H1 (cell line): ENCODE results near the gene MARCHF3. TPM values are rescaled to one million over a fixed set of nuclear protein-coding genes. Genes with fewer than 3 reads are reported as not detected.

Experiments
- ATF3 ChIP-seq: IDR thresholded peaks from 2 replicates; pipeline ENCODE4 v1.6.1; 2011; ENCODE audit warnings: low read depth, mild to moderate bottlenecking, low read length; ENCODE audit not compliant: insufficient read depth
- BCL11A ChIP-seq, 2 experiments: IDR thresholded peaks; one replicate each; pipeline ENCODE4 v1.6.1; 2011; ENCODE audit warnings: low read depth in 2 of 2, low read length in 2 of 2, mild to moderate bottlenecking in 2 of 2
- CBX8 ChIP-seq: fragments of 300-800, 300-1000 bp; sonication (generic); IDR thresholded peaks from 2 replicates; pipeline ENCODE4 v1.7.1; 2016; ENCODE audit warnings: low read depth, low read length, borderline replicate concordance
- CHD7 ChIP-seq: fragments of 300-600 bp; sonication (generic); IDR thresholded peaks from 2 replicates; pipeline ENCODE4 v1.7.1; 2012; ENCODE audit warnings: low read length, moderate library complexity, mild to moderate bottlenecking, inconsistent platforms; ENCODE audit not compliant: insufficient replicate concordance
- EZH2 ChIP-seq: fragments of 200-600 bp; sonication (generic); IDR thresholded peaks from 2 replicates; pipeline ENCODE4 v1.7.1; 2012; ENCODE audit warnings: low read depth, mild to moderate bottlenecking, moderate library complexity, low read length, inconsistent platforms; ENCODE audit not compliant: severe bottlenecking
- GABPA ChIP-seq: IDR thresholded peaks from 2 replicates; pipeline ENCODE4 v1.6.1; 2011; ENCODE audit warnings: mild to moderate bottlenecking, low read length, moderate library complexity, borderline replicate concordance; ENCODE audit not compliant: insufficient read depth
- POU5F1 ChIP-seq: IDR thresholded peaks from 2 replicates; pipeline ENCODE4 v1.6.1; 2011; ENCODE audit warnings: low read depth, mild to moderate bottlenecking, low read length, moderate library complexity
- RBBP5 ChIP-seq: IDR thresholded peaks from 2 replicates; pipeline ENCODE4 v1.7.1; 2012; ENCODE audit warnings: low read depth, mild to moderate bottlenecking, inconsistent platforms, low read length, moderate library complexity, borderline replicate concordance
- TEAD4 ChIP-seq: IDR thresholded peaks from 2 replicates; pipeline ENCODE4 v1.6.1; 2012; ENCODE audit warnings: low read depth, low read length, inconsistent platforms, mixed read lengths
- YY1 ChIP-seq: IDR thresholded peaks from 2 replicates; pipeline ENCODE4 v1.6.1; 2011; ENCODE audit warnings: low read depth, mild to moderate bottlenecking, low read length
- polyA plus RNA-seq, 7 experiments: library from polyadenylated mRNA; depleted of rRNA in 3 of 7; stranded (reverse) in 5 of 7; unstranded in 2 of 7; fragments of >200 nt in 5 of 7; fragments of 200-250 nt in 2 of 7; gene quantifications; 1 replicate in 5 of 7; 2 replicates in 1 of 7; 4 replicates in 1 of 7; pipeline versions ENCODE4 v1.2.1 to v1.2.3, GENCODE V29; 2011 to 2013; ENCODE audit warnings: missing spikeins in 2 of 7, mixed read lengths in 2 of 7
- total RNA-seq: library from RNA; stranded (reverse); fragmentation: NEBNext Ultra II Directional; extraction: Animal tissue kit (Norgen Biotek cat#: 25700); gene quantifications from 2 replicates; pipeline ENCODE4 v1.2.1, GENCODE V29; 2021

Gene MARCHF3
- total and polyA plus RNA-seq, 2 of the 8 experiments (the other 6 are each of a cell fraction or from before 2014, with no cell fraction given): 12.0 to 16.9 TPM

DNA sequence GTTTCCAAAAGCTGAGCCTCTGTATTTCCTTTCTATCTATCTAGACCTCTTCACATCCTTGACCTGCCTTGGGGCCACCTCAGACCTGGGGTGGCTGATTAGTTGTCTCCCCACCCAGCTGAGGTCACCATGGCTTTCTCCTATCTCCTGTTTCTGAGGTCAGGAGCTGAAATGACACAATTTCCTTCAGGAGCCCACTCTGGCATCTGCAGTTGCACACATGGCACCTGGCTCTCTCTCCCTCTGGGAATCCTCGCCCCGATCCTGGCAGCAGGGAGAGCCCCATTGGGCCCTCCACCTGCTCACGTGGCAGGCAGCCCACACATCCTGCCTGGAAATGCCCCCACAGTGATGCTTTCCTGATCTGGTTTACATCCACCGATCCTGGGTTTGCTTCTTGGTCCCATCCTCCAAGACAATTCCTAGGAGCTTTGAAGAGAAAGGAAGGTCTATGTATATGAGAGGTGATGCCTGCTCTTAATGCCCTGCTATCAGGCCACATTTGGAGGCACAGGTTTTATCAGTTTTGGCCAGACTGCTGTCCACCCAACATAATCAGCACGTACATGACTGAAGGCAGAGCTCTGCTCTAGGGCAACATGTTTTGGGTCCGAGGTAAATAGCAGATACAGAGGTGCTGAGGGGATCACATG, 53.7 kb downstream of the MARCHF3 start (continued):
- no peak for TF ChIP-seq CHD7
- no peak for TF ChIP-seq EZH2
- no peak for TF ChIP-seq ATF3
- no peak for TF ChIP-seq RBBP5
- TF ChIP-seq GABPA: no peak
- no peak for TF ChIP-seq BCL11A (IDR thresholded peaks at IDR 0.05; ENCODE audit: low read depth in 2 of 2, low read length in 2 of 2)
- TF ChIP-seq YY1: no peak
- no peak for TF ChIP-seq CBX8
- TF ChIP-seq POU5F1: no peak
- no peak for TF ChIP-seq TEAD4
